Osteoblast (primary cell): ENCODE measurements around the gene KCTD16. TPM values are rescaled to one million over a fixed set of nuclear protein-coding genes. Genes with fewer than 3 reads are reported as not detected.

Source experiments
- DNase-seq: peaks from one replicate; pipeline ENCODE4 v3.0.0; 2011; ENCODE audit warnings: low spot score, mixed read lengths; ENCODE audit not compliant: insufficient read length; ENCODE audit errors: missing footprints
- H2AFZ ChIP-seq: 2 replicates; pipeline ENCODE4 v1.6.0; 2011; ENCODE audit warnings: mild to moderate bottlenecking, low read length
- H3K27ac ChIP-seq: 2 replicates; pipeline ENCODE4 v1.5.1; 2011; ENCODE audit warnings: mild to moderate bottlenecking, low read depth, low read length, moderate library complexity
- H3K27me3 ChIP-seq: 2 replicates; pipeline ENCODE4 v1.6.0; 2012; ENCODE audit warnings: mild to moderate bottlenecking, control low read depth, inconsistent platforms, low read length, moderate library complexity; ENCODE audit not compliant: insufficient read depth
- H3K36me3 ChIP-seq: 2 replicates; pipeline ENCODE4 v1.5.1; 2011; ENCODE audit warnings: mild to moderate bottlenecking, low read length, control low read depth, moderate library complexity; ENCODE audit not compliant: insufficient read depth
- H3K4me1 ChIP-seq: 2 replicates; pipeline ENCODE4 v1.5.1; 2011; ENCODE audit warnings: mild to moderate bottlenecking, low read length, control low read depth, moderate library complexity; ENCODE audit not compliant: insufficient read depth
- H3K4me2 ChIP-seq: 2 replicates; pipeline ENCODE4 v1.6.0; 2011; ENCODE audit warnings: mild to moderate bottlenecking, low read length; ENCODE audit not compliant: insufficient read depth
- H3K4me3 ChIP-seq: fragments of 200-600 bp; sonication (generic); 3 replicates; pipeline ENCODE4 v1.5.1; 2012; ENCODE audit warnings: mild to moderate bottlenecking, low read length, inconsistent platforms; ENCODE audit not compliant: insufficient read depth
- H3K79me2 ChIP-seq: 2 replicates; pipeline ENCODE4 v1.6.0; 2012; ENCODE audit warnings: mild to moderate bottlenecking, low read length, control low read depth, inconsistent platforms; ENCODE audit not compliant: insufficient read depth
- H3K9me3 ChIP-seq: 2 replicates; pipeline ENCODE4 v1.5.1; 2011; ENCODE audit warnings: low read depth, low read length, control low read depth
- H4K20me1 ChIP-seq: 2 replicates; pipeline ENCODE4 v1.6.0; 2012; ENCODE audit warnings: mild to moderate bottlenecking, low read length, control low read depth; ENCODE audit not compliant: insufficient read depth
- total RNA-seq: library from RNA; depleted of rRNA; stranded (reverse); fragments of >200 nt; gene quantifications from 2 replicates; pipeline ENCODE4 v1.2.3, GENCODE V29; 2012
- TF ChIP-seq, protein P1 (sequence below): IDR thresholded peaks from 2 replicates; pipeline ENCODE4 v1.5.1; 2011; ENCODE audit warnings: mild to moderate bottlenecking, low read depth, low read length, moderate library complexity; ENCODE audit errors: extremely low read depth

KCTD16 gene
- total RNA-seq, 1 donor = 3.6 TPM

DNA sequence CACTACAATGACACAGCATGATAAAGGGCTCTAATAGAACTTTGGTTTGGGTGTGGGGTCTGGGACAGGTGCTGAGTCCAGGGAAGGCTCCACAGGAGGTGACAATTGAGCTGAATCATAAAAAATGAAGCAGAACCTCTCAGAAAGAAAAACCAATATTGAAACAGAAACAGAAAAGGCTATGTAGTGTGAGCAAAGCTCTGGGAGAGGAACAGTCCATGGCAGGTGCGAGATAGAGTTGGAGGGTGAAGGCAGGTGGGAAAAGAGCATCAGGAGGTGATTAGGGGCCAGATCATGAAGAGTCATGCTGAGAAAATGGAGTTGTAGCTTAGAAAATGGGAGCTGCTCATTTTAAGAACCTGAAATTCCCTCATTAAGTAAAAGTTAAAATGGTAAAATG lies 164.9 kb downstream of the KCTD16 start:
- H3K27ac ChIP-seq = no peak overlapping the region
- DNase-seq = no peak
- H3K9me3 ChIP-seq = no peaks in the 10 kb centered on the region
- H3K4me2 ChIP-seq = no peak overlapping the region
- no peaks in the 10 kb centered on the region for H3K4me1 ChIP-seq
- no peak overlapping the region for H2AFZ ChIP-seq
- H4K20me1 ChIP-seq = no peaks in the 10 kb centered on the region
- TF ChIP-seq, protein P1, sequence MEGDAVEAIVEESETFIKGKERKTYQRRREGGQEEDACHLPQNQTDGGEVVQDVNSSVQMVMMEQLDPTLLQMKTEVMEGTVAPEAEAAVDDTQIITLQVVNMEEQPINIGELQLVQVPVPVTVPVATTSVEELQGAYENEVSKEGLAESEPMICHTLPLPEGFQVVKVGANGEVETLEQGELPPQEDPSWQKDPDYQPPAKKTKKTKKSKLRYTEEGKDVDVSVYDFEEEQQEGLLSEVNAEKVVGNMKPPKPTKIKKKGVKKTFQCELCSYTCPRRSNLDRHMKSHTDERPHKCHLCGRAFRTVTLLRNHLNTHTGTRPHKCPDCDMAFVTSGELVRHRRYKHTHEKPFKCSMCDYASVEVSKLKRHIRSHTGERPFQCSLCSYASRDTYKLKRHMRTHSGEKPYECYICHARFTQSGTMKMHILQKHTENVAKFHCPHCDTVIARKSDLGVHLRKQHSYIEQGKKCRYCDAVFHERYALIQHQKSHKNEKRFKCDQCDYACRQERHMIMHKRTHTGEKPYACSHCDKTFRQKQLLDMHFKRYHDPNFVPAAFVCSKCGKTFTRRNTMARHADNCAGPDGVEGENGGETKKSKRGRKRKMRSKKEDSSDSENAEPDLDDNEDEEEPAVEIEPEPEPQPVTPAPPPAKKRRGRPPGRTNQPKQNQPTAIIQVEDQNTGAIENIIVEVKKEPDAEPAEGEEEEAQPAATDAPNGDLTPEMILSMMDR = no peak
- H3K4me3 ChIP-seq = no peak overlapping the region
- H3K79me2 ChIP-seq = no peaks in the 10 kb centered on the region
- H3K36me3 ChIP-seq = no peaks in the 10 kb centered on the region
- H3K27me3 ChIP-seq = no peaks in the 10 kb centered on the region

DNA sequence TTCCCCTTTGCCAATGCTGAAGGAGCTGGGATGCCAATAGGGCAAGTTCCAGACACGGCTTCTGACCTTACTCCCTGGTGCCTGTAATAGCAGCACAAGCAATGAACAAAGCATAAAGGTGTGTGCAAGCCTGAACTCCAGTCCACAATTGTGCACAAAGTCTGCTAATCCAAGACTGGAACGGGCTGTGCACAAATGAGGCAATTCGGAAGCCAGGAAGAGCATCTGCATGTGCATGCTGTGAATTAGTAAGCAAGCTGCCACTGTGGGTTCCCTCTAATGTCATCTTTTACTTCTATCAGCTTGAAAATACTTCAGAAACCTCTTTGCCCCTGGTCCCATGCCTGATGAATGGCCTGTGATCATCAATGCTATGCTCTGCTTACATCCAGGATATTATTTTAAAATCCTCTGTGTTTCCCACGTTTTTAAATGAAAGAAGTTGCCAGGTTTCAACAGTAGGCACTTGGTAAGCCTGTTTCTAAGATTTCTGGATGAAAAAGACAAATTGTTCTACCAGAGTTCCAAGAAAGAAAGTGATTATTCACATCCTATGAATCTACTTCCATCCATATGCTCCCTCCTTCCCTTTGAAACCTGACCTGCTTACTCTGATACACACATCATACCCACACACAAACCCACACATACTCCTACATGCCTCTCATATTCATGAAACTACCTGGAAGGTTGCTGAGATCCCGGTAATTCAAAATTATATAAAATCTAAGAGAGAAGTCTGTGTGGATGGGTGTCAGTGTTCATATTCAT lies 165.7 kb downstream of the KCTD16 start:
- no peak for DNase-seq
- TF ChIP-seq, protein P1 = no peak

DNA sequence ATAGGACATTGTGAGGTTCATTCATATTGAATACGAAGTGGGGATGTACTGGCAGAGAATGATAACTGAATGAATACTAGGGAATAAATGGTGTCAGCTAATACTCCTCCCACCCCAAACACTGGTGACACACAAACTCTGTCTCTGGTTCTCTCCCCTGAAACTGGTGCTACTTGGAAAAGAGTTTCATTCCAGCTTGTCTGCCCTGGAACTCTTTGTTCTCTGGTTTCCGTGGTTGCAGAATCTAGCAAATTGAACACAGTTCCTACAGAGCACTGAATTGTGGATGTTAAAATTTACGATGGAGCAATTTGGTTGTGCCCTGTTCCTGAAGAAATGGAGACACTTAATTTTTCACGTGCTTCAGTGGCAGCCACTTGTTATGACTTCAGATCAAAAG lies 181.7 kb downstream of the KCTD16 start:
- Histone ChIP-seq H3K4me1 (no peaks in the 10 kb centered on the region), H3K27ac (no peak overlapping the region)
- TF ChIP-seq, protein P1 = no peak

More for the DNA sequence above, 165.7 kb downstream of the KCTD16 start:
- Histone ChIP-seq H3K27me3 (no peaks in the 10 kb centered on the region), H3K36me3 (no peaks in the 10 kb centered on the region), H2AFZ (peak overlapping the region; percentile 3), H3K27ac (no peak overlapping the region), H3K4me2 (no peak overlapping the region), H4K20me1 (no peaks in the 10 kb centered on the region), H3K4me1 (no peaks in the 10 kb centered on the region), H3K9me3 (no peaks in the 10 kb centered on the region), H3K4me3 (no peak overlapping the region), H3K79me2 (no peaks in the 10 kb centered on the region)

DNA sequence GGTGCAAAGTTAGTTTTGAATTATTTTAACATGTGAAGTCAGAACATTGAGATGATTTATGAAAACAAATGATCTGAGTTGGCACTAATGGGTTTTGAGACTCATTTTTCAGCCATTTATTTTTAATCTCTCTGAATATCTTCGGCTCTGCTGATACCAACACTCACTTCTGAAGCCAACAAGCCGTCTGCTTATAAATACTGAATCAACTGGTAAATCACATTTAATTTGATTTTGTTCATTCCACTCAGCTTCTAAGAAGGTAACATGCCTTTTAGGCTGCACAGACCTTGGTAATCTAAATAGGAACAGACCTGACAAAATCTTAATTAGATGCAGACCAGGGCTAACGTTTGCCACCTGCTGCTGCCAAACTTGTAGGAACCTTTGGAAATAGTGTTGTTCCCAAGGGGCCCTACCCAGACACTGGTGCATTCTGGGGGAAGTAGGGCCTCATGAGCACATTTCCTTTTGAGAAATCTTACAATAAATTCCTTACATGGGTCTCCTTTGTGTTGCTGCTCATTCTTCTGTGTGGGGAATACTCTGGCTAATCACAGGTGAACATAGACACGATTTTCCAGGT lies 182.2 kb downstream of the KCTD16 start:
- no peaks in the 10 kb centered on the region for H3K4me1 ChIP-seq
- no peaks in the 10 kb centered on the region for H3K79me2 ChIP-seq
- H3K27ac ChIP-seq = no peak overlapping the region
- H2AFZ ChIP-seq = no peak overlapping the region
- H3K9me3 ChIP-seq = no peaks in the 10 kb centered on the region
- H3K27me3 ChIP-seq = no peaks in the 10 kb centered on the region
- H4K20me1 ChIP-seq = no peaks in the 10 kb centered on the region
- no peak overlapping the region for H3K4me2 ChIP-seq
- no peak for DNase-seq
- H3K36me3 ChIP-seq = no peaks in the 10 kb centered on the region
- TF ChIP-seq, protein P1 = no peak
- no peak overlapping the region for H3K4me3 ChIP-seq

More for the DNA sequence above, 181.7 kb downstream of the KCTD16 start:
- Histone ChIP-seq H3K9me3 (no peaks in the 10 kb centered on the region), H3K36me3 (no peaks in the 10 kb centered on the region), H4K20me1 (no peaks in the 10 kb centered on the region), H3K79me2 (no peaks in the 10 kb centered on the region), H3K4me2 (no peak overlapping the region), H2AFZ (no peak overlapping the region), H3K27me3 (no peaks in the 10 kb centered on the region), H3K4me3 (no peak overlapping the region)
- DNase-seq = no peak
